Caki2 (cell line): ENCODE data around the gene KPNA6. TPM values are rescaled to one million over a fixed set of nuclear protein-coding genes. Genes with fewer than 3 reads are reported as not detected.

ENCODE experiments used
- DNase-seq: peaks from one replicate; pipeline ENCODE4 v3.0.0-alpha.2; 2015; ENCODE audit warnings: low read depth
- in situ Hi-C: cut with HindIII; loops from 2 replicates; pipeline ENCODE4 v1.10.0; 2016; ENCODE audit warnings: low sequenced_read_pairs, low pct_unique_long_range_greater_than_20kb, mixed read lengths
- total RNA-seq: library from RNA; depleted of rRNA; stranded (reverse); fragments of >200 nt; shearing (Covaris generic); gene quantifications from 2 replicates; pipeline ENCODE4 v1.2.3, GENCODE V29; 2014; ENCODE audit warnings: low replicate concordance

Gene KPNA6
- total RNA-seq, 1 experiment from 2014 or later = 24.9 TPM

DNA sequence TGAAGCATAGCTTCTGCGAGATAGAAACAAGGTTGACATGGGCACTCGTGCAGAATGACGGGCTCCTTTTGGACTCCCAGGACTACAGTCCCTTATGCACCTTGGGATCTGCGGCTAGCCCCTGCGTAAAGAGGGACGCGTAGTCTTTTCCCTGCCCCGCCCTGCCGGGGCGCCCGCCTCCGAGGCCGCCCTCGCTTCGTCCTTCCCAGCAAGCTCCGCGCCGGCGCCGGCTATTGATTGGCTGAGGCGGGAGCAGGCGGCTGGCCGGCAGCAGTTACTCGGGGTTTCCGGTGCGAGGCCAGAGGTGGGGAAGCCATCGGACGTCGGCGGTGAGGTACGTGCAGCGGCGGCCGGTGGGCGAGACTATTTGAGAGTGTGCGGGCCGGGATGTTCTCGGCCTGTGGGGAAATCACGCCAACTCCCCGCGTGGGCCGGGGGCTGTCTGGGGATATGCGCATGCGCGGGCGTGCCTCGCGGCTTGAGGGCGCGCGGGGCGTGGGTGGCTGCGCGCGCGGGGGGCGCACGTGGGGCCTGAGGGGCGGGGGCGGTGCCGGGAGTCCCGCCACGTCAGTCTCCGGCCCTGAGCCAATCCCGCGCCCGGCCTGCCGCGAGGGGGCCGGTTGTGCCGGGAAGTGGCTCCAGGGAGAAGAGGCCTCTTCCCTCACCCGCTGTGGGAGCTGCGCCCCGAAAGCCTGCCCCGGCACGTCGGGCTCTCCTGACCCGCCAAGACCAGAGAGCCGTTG, 71.8 kb downstream of the KPNA6 start, which contains the start of gene TXLNA:
Gene TXLNA (plus strand): TSS at position 233 of the 743 bp plus-strand sequence. CDS start 671 bp downstream, outside the sequence.
- in situ Hi-C loops = no loop called here
- DNase-seq = peak; percentile 94

DNA sequence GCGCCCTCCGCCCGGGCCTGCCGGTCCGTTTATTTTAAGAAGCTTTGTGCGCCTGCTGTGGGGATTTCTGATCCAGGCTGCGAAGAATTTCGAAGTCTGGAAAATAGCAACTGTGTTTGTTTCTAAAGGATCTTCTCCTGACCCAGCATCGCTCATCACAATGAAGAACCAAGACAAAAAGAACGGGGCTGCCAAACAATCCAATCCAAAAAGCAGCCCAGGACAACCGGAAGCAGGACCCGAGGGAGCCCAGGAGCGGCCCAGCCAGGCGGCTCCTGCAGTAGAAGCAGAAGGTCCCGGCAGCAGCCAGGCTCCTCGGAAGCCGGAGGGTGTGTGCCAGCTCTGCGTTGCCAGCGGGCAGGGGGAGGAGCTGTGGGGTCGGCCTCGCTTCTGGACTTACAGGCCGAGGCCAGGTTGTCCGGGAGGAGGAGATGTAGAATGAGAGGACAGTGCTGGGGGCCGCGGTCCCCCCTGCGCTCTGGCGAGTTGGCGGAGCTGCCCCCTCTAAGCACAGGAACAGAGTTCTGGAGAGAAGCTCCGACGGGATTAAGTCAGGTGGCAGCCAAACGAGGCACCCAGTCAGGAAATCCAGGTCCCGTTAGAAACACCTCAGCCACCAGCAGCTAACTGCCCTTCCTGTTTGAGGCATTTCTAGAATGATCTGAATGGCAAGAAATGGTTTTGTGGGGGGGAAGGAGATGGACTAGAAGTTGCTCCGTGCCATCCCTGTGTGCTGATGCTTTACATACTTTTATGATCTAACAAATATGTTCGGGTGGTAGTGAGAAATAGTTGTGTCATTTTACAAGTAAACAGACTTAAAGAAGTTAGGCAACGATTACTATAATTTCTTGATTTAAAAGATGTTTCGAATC, 72.6 kb downstream of the KPNA6 start:
- DNase-seq = no peak

DNA sequence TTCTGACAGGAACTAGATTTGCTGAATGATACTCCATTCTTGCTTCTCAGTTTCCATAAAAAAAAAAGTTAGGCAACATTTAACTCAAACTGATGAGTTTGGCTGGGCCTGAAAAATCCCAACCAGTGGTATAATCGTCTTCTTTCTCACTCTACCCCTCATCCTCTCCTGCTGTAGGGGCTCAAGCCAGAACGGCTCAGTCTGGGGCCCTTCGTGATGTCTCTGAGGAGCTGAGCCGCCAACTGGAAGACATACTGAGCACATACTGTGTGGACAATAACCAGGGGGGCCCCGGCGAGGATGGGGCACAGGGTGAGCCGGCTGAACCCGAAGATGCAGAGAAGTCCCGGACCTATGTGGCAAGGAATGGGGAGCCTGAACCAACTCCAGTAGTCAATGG, 73.2 kb downstream of the KPNA6 start:
- in situ Hi-C loops = no loop called here

More for the DNA sequence above, 72.6 kb downstream of the KPNA6 start:
- in situ Hi-C loops = no loop called here

DNA sequence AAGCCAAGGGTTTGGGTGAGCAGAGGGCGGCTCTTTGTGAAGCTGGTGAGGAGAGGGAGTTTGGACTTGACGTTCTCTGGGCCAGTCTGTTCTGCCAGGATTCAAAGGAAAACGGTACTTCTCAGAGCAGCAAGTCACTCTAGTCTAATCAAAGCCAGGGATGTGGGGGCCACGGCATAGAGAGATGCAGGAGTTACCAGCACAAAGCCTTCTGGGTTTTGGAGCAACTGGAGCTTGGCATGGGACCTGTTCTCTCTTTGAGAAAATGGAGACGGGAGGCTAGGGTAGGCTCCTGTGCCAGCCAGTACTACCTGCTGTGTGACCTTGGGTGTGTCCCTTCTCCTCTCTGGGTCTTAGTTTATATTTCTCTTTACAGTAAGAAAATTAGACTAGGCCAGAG, 73.7 kb downstream of the KPNA6 start:
- in situ Hi-C loops = no loop called here

More for the DNA sequence above, 73.2 kb downstream of the KPNA6 start:
- DNase-seq = no peak

DNA sequence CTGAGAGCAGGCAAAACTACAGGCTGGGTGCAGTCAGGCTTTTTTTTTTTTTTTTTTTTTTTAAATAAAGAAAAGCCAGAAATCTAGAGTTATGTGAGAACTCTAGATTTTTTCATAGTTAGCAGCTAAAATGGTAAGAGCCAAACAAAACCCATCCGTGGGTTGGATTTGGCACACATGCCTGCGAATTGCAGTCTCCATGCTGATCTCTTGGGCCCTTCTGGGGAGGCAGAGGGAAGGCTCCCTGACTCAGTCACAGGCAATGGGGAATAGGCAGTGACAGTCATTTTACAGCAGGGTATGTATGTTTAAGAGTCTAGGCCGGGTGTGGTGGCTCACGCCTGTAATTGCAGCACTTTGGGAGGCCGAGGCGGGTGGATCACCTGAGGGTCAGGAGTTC, 74.2 kb downstream of the KPNA6 start:
- no peak for DNase-seq
- in situ Hi-C loops = no loop called here

More for the DNA sequence above, 73.7 kb downstream of the KPNA6 start:
- DNase-seq = no peak

DNA sequence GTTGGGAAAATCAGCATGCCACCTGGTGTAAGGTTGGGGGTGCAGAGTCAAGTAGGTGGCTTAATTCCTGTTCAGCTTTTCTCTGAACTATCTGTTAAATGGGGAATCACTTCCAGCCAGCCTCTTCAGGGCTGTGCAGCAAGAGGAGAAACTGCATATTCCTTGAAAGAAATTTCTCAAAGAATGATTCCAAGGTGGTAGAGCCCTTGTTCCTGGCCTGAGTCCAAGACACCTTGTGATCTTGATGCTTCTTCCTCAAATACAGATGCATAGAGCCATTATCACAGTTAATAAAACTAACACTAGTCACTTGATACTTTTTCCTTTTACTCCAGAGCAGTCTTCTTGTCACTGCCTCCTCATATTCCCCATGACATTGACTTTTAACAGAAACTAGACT, 76.8 kb downstream of the KPNA6 start:
- DNase-seq = no peak
- in situ Hi-C loops = no loop called here

DNA sequence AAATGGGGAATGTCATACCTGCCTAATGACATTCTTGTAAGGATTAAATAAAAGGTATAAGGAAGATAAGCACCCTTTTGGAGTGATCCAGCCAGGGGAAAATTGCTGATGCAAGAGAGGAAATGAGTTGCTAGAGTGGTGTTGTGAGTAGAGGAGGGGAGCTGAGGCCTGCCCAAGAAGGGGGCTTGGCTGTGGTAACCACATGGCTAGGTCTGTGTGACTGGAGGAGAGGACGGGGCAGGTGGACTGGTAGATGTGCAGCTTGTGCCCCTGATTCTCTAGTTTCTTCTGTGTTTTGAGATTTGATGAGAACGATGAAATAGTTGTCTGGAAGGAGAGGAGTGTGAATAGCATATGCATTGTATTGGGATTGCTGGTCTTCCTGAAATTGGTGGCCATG, 78.2 kb downstream of the KPNA6 start:
- in situ Hi-C loops = no loop called here
- no peak for DNase-seq

DNA sequence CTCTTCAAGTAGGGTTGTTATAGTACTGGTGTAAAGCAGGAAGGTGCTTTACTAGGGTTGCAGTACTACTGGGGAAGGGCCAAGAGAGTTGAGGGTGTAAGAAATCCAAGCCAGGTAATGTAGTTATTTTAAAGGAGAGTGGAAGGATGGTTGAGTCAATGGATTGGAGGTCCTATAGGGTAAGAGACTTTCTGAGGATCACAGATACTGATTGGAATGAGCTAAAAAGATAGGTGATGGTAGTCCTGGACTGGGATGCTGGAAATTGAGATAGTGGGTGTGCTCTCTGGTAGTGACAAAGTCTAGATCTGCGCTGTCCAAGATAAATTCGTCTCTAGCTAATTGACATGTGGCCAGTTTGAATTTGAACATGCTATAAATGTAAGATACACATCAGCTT, 78.6 kb downstream of the KPNA6 start:
- in situ Hi-C loops = no loop called here
- DNase-seq = no peak

DNA sequence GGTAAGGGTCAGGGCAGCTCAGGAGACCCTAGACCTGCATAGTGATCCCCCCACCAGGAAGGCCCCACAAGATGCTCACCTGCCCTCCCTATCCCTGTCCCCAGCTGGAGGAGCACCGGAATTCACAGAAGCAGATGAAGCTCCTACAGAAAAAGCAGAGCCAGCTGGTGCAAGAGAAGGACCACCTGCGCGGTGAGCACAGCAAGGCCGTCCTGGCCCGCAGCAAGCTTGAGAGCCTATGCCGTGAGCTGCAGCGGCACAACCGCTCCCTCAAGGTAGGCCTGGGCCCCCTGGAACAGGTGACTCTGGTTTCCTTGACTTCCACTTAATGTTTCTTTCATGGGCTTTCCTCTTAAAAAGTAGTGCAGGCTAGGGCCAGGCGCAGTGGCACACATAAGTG, 80.0 kb downstream of the KPNA6 start:
- no peak for DNase-seq
- in situ Hi-C loops = no loop called here

DNA sequence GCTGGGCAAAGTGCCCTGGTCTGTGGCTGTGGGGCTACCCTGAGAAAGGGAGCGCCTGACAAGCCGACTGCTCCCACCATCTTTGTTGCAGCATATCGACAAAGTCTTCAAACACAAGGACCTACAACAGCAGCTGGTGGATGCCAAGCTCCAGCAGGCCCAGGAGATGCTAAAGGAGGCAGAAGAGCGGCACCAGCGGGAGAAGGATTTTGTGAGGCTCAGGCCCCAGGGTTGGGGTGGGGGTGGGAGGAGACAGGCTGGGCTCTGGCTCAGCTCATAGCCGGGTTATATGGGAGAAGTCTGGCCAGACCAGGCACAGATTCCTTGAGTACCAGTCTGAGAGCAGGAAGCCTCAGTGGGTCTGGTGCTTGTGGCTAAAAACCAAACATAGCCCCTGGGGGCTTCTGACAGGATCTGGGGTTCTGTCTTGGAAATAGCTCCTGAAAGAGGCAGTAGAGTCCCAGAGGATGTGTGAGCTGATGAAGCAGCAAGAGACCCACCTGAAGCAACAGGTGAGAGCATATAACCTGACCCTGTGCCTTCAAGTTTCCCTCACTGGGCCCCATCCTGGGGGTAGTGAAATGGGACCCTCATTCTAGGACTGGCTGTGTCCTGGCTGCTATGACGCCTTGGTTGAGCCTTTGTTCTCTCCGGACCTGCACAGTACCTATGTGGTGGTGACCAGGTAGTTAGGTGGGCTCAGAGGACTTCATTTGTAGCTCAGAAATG, 84.5 kb downstream of the KPNA6 start:
- in situ Hi-C loops = no loop called here

DNA sequence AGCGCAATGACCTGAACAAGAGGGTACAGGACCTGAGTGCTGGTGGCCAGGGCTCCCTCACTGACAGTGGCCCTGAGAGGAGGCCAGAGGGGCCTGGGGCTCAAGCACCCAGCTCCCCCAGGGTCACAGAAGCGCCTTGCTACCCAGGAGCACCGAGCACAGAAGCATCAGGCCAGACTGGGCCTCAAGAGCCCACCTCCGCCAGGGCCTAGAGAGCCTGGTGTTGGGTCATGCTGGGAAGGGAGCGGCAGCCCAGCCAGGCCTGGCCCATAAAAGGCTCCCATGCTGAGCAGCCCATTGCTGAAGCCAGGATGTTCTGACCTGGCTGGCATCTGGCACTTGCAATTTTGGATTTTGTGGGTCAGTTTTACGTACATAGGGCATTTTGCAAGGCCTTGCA, 87.1 kb downstream of the KPNA6 start:
- DNase-seq = no peak
- in situ Hi-C loops = no loop called here

More for the DNA sequence above, 84.5 kb downstream of the KPNA6 start:
- no peak for DNase-seq

DNA sequence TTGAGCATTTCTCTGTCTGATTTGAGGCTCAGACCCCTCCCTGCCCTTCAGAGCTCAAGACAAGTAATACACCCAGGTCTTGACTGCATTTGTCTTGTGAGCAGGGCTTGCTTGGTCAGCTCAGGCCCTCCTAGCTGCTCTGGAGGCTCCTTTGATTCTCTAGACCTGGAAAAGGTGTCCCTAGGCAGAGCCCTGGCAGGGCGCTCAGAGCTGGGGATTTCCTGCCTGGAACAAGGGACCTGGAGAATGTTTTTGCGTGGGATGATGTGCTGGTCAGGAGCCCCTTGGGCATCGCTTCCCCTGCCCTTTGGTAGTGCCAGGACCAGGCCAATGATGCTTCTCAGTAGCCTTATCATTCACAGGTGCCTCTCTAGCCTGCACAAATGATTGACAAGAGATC, 87.7 kb downstream of the KPNA6 start:
- DNase-seq = no peak
- in situ Hi-C loops = no loop called here

DNA sequence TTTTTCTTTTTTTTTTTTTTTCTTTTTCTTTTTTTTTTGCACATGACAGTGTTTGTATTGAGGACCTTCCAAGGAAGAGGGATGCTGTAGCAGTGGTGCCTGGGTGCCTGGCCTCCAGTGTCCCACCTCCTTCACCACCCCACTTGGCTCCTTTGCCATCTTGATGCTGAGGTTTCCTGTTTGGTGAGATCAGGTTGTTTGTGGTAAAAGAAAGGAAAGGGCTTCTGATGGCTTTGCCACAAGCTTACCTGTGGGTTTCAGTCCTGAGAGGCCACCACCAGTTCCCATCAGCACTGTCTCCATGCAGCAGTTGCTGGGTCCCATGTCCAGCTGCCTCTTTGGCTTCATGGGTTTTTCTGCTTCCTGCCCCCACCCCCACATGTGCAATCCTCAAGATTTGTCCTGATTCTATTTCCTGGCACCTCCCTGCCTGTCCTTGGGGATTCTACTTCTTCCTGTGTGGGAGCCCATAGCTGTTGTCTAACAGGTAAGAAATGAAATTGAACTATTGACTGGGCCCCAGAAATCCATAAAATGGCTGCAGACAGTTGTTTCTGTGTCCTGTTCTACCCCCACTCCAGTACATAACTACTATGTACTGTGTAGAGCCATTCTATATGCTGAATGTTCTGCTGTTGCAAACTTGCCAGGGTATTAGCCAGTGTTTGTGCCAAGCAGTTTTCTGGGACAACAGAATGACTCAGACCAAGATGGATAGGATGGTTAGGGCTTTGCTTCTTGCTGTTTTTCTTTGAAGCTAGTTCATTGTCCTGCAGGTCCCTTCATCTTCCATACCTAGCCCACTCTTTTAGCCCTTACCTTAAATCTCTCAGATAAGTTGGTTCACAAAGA, 88.3 kb downstream of the KPNA6 start:
- DNase-seq = no peak
- in situ Hi-C loops = no loop called here

DNA sequence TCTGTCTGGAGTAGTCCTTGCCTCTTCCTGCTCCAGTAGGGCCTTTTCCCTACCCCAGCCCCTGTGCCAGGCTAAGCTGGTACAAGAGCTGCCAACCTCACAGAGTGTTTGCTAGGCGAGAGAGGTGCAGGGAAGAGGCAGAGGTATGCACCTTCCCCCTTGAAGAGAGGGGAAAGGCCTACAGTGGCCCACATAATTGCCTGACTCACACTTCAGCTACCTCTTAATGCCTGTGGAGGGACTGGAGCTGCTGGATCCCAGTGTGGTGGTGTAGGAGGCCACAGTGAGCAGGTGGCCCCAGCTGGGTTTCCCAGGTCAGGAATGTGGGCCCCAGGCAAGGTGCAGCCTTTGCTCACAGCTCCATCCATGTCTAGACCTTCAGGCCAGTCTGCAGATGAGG, 89.2 kb downstream of the KPNA6 start:
- in situ Hi-C loops = no loop called here
- DNase-seq = no peak

DNA sequence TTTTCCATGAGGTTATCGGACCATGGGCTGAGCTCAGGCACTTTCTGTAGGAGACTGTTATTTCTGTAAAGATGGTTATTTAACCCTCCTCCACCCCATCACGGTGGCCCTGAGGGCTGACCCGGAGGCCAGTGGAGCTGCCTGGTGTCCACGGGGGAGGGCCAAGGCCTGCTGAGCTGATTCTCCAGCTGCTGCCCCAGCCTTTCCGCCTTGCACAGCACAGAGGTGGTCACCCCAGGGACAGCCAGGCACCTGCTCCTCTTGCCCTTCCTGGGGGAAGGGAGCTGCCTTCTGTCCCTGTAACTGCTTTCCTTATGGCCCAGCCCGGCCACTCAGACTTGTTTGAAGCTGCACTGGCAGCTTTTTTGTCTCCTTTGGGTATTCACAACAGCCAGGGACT, 90.0 kb downstream of the KPNA6 start:
- no peak for DNase-seq

DNA sequence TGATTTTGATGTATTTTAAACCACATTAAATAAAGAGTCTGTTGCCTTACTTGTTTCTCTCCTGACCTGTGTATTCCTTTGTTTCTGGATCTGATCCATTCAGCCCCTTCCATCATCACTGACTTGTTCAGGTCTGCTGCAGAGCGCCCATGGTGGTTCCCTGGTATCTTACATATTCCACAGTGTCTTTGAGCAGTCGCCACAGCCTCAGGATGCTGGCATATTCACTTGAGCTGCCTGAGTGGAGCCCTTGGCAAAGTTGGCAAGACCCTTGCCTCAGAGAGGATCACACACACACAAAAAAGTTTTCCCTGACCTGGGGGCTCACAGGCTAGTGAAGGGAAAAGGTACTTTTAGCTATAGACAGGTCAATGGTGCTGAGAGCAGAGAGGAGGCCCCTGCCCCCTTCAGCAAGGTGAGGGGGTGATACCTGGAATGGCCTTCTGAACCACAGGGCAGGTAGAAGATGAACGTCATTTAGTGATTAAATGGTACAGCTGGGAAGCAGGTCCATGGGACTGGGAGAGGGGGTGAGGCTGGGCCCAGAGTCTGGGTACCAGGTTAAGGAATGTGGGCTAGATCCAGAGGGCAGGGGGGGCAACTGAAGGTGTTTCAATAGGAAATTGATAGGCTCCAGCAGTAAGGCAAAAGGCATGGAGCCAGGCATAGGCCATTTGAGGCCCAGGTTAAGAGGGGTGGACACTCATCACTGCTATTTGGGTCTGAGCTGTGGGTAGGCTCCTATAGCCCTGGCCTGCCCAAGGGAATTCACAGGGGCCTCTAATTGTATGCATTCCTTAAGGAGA, 90.6 kb downstream of the KPNA6 start:
- in situ Hi-C loops = no loop called here

More for the DNA sequence above, 90.0 kb downstream of the KPNA6 start:
- in situ Hi-C loops = no loop called here

DNA sequence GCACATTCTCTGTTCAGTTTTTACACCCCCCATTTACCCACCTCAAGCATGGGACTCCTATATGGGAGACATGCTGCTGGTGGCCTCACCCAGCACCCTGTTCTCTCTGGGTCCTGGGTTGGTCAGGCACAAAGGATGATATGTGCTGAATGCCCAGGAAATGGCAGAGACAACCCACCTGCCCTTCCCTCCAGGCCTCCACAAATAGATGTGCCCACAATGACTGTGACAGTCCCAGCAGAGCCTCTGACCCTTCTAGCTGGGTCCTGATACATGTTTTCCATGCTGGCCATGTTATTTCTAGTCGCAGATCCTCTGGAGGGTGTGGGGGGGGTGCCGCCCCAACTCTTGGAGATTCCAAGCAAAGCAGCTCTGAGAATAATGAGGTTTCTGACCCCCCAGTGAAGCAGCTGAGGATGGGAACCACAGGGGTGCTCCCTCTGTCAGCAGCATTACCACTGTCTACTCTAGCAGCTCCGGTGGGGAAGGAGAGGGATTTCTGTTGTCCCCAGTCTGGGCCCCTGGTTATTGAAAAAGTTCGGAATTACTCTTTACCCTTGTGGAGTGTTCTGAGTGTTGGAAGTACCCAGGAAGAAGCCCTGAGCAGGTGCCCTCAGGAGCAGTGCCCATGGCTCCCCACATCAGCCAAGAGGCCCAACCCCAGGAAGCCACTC, 91.3 kb downstream of the KPNA6 start:
- DNase-seq = no peak
- in situ Hi-C loops = no loop called here

More for the DNA sequence above, 90.6 kb downstream of the KPNA6 start:
- no peak for DNase-seq
